HepG2 (cell line): Measurements from ENCODE around the gene TTLL4. TPM values are rescaled to one million over a fixed set of nuclear protein-coding genes. Genes with fewer than 3 reads are reported as not detected.

Source experiments
- ATAC-seq: fragments of 200-7000 bp; cut with Tn5 transposase; 3 replicates; pipeline ENCODE4 v1.9.1; 2020; ENCODE audit warnings: mild to moderate bottlenecking, moderate library complexity
- BruUV-seq: library from RNA; stranded (reverse); fragments of 400-500 nt; replicated peaks from 2 replicates; lab custom pipeline; 2021; lab: Mats Ljungman, UMichigan
- CTCF ChIA-PET: fragments of 300-600 bp; formaldehyde crosslinking; extraction: SDS; loops from one replicate; lab custom pipeline; 2021; ENCODE audit warnings: low total read pairs, inconsistent platforms, low intra/inter-chr PET ratio; lab: Yijun Ruan, JAX
- POLR2A ChIA-PET: fragments of 350-600 bp; sonication (Branson Sonifier 250); formaldehyde crosslinking; loops from one replicate; lab custom pipeline; 2020; ENCODE audit warnings: antibody characterized with exemption, inconsistent platforms; lab: Yijun Ruan, JAX
- DNase-seq: peaks from one replicate; pipeline ENCODE4 v3.0.0-alpha.2; 2015; ENCODE audit warnings: low spot score
- FAIRE-seq: peaks from 3 replicates; lab custom pipeline; 2011; peaks lifted over from hg19 to GRCh38; lab: Jason Lieb, UNC
- H2AFZ ChIP-seq: one replicate; pipeline ENCODE4 v1.6.1; 2011; ENCODE audit warnings: low read length, inconsistent platforms
- H3K27ac ChIP-seq: fragments of 300-600 bp; 3 replicates; pipeline ENCODE4 v1.8.0; 2011; ENCODE audit warnings: mixed run types, mild to moderate bottlenecking, mixed read lengths, low read length, inconsistent platforms; ENCODE audit not compliant: insufficient read depth; ENCODE audit errors: extremely low read length
- H3K27me3 ChIP-seq, 2 experiments: fragments of 200-600 bp in 1 of 2; 2 replicates in 1 of 2; 3 replicates in 1 of 2; pipeline versions ENCODE4 v1.6.0 to v1.8.0; 2011; ENCODE audit warnings: low read length in 2 of 2, mild to moderate bottlenecking in 2 of 2, moderate library complexity in 2 of 2, inconsistent platforms in 1 of 2; ENCODE audit not compliant: insufficient read depth in 2 of 2, control insufficient read depth in 1 of 2
- H3K36me3 ChIP-seq, 2 experiments: fragments of 200-600 bp in 1 of 2; replicated peaks in 1 of 2; 2 replicates in 1 of 2; 3 replicates in 1 of 2; pipeline versions ENCODE4 v1.5.1 to v1.8.0; 2011; ENCODE audit warnings: low read length in 2 of 2, inconsistent platforms in 1 of 2; ENCODE audit not compliant: insufficient read depth in 2 of 2, control insufficient read depth in 1 of 2
- H3K4me1 ChIP-seq: 2 replicates; pipeline ENCODE4 v1.5.1; 2012; ENCODE audit warnings: low read length, inconsistent platforms; ENCODE audit not compliant: insufficient read depth
- H3K4me2 ChIP-seq: 2 replicates; pipeline ENCODE4 v1.6.0; 2011; ENCODE audit warnings: low read depth, low read length, inconsistent platforms
- H3K4me3 ChIP-seq, 3 experiments: fragments of 200-600 bp in 1 of 3; sonication (generic), shearing (Covaris generic) in 1 of 3; replicated peaks in 1 of 3; 2 replicates each; pipeline ENCODE4 v1.5.1; 2011 to 2016; ENCODE audit warnings: low read length in 3 of 3, inconsistent platforms in 2 of 3, low read depth in 2 of 3, mild to moderate bottlenecking in 2 of 3, control low read depth in 1 of 3, mixed read lengths in 1 of 3; ENCODE audit not compliant: insufficient read depth in 1 of 3
- H3K79me2 ChIP-seq: one replicate; pipeline ENCODE4 v1.6.1; 2011; ENCODE audit warnings: low read length, inconsistent platforms; ENCODE audit not compliant: insufficient read depth
- H3K9ac ChIP-seq: 2 replicates; pipeline ENCODE4 v1.6.0; 2011; ENCODE audit warnings: mild to moderate bottlenecking, low read depth, low read length, inconsistent platforms; ENCODE audit not compliant: insufficient read depth
- H3K9me3 ChIP-seq: 2 replicates; pipeline ENCODE4 v1.5.1; 2012; ENCODE audit warnings: mild to moderate bottlenecking, low read length
- H4K20me1 ChIP-seq: 2 replicates; pipeline ENCODE4 v1.6.0; 2011; ENCODE audit warnings: inconsistent platforms, mild to moderate bottlenecking, low read length, moderate library complexity; ENCODE audit not compliant: insufficient read depth
- AHR ChIP-seq: IDR thresholded peaks from 2 replicates; pipeline ENCODE4 v1.6.1; 2018; ENCODE audit warnings: missing genetic modification reagents, missing compliant biosample characterization
- HINFP ChIP-seq: sonication (generic); formaldehyde crosslinking; IDR thresholded peaks from 2 replicates; pipeline ENCODE4 v1.4.0; 2020; ENCODE audit warnings: low read depth, mild to moderate bottlenecking, missing genetic modification reagents
- MTF1 ChIP-seq: sonication (generic); formaldehyde crosslinking; IDR thresholded peaks from 2 replicates; pipeline ENCODE4 v1.5.0; 2020; ENCODE audit warnings: missing genetic modification reagents
- TFAP4 ChIP-seq: sonication (generic); IDR thresholded peaks from 2 replicates; pipeline ENCODE4 v1.6.1; 2016; ENCODE audit warnings: low read depth, borderline replicate concordance
- ZNF710 ChIP-seq: sonication (generic); formaldehyde crosslinking; IDR thresholded peaks from 2 replicates; pipeline ENCODE4 v1.5.0; 2020; ENCODE audit warnings: mild to moderate bottlenecking, missing genetic modification reagents, borderline replicate concordance
- WGBS: methylation state at CpG from one replicate; pipeline ENCODE4 v1.1.6; 2017; ENCODE audit warnings: low lambda C conversion rate; 5-methylcytosine and 5-hydroxymethylcytosine counted together
- in situ Hi-C: cut with HindIII; loops from 2 replicates; pipeline ENCODE4 v1.10.0; 2017; ENCODE audit warnings: low pct_unique_long_range_greater_than_20kb; ENCODE audit not compliant: extremely low pct_ligation_motif_present
- intact Hi-C: fragments of 100-400 bp; cut with micrococcal nuclease; formaldehyde crosslinking; loops from one replicate; pipeline ENCODE4 v1.10.0; 2022; ENCODE audit not compliant: unreplicated experiment
- polyA plus RNA-seq, 8 experiments: library from polyadenylated mRNA; depleted of rRNA in 3 of 8; stranded (reverse) in 7 of 8; unstranded in 1 of 8; fragments of >200 nt; fragmentation: Illumina TruSeq in 4 of 8; extraction: Trizol in 4 of 8; gene quantifications; 2 replicates each; pipeline versions ENCODE4 v1.2.1 to v1.2.3, GENCODE V29; 2011 to 2016; ENCODE audit warnings: low read depth in 4 of 8, missing spikeins in 1 of 8, mixed read lengths in 1 of 8; ENCODE audit not compliant: insufficient read depth in 1 of 8
- total RNA-seq, 5 experiments: library from RNA; depleted of rRNA; stranded (reverse); fragments of >200 nt; fragmentation: Illumina TruSeq; extraction: Trizol; gene quantifications; 2 replicates each; pipeline ENCODE4 v1.2.3, GENCODE V29; 2016; ENCODE audit warnings: low read depth in 1 of 5
- TF ChIP-seq, protein P1 (sequence below): sonication (generic); formaldehyde crosslinking; IDR thresholded peaks from 2 replicates; pipeline ENCODE4 v1.5.0; 2020; ENCODE audit warnings: mild to moderate bottlenecking, missing genetic modification reagents
- TF ChIP-seq, protein P2 (sequence below): sonication (generic); formaldehyde crosslinking; IDR thresholded peaks from 2 replicates; pipeline ENCODE4 v1.8.0; 2022; ENCODE audit warnings: mild to moderate bottlenecking, missing genetic modification reagents, moderate library complexity
- TF ChIP-seq, protein P3 (sequence below): sonication (generic); formaldehyde crosslinking; IDR thresholded peaks from 2 replicates; pipeline ENCODE4 v1.4.0; 2020; ENCODE audit warnings: mild to moderate bottlenecking, missing genetic modification reagents

TTLL4 gene
- total and polyA plus RNA-seq, 2 of the 13 experiments (the other 11 are each of a cell fraction or from before 2014, with no cell fraction given) = 77.5 to 84.6 TPM

- H3K4me3 ChIP-seq = no peak overlapping the region
- in situ Hi-C loops (loop anchor here (25.0 kb wide), 1 partner anchor 94 kb away; the partner anchor contains the start of gene PRKAG3), intact Hi-C loops (no loop called here)
- peaks cover 40% of the 10 kb centered on the region for H3K4me1 ChIP-seq
- TF ChIP-seq, protein P1, sequence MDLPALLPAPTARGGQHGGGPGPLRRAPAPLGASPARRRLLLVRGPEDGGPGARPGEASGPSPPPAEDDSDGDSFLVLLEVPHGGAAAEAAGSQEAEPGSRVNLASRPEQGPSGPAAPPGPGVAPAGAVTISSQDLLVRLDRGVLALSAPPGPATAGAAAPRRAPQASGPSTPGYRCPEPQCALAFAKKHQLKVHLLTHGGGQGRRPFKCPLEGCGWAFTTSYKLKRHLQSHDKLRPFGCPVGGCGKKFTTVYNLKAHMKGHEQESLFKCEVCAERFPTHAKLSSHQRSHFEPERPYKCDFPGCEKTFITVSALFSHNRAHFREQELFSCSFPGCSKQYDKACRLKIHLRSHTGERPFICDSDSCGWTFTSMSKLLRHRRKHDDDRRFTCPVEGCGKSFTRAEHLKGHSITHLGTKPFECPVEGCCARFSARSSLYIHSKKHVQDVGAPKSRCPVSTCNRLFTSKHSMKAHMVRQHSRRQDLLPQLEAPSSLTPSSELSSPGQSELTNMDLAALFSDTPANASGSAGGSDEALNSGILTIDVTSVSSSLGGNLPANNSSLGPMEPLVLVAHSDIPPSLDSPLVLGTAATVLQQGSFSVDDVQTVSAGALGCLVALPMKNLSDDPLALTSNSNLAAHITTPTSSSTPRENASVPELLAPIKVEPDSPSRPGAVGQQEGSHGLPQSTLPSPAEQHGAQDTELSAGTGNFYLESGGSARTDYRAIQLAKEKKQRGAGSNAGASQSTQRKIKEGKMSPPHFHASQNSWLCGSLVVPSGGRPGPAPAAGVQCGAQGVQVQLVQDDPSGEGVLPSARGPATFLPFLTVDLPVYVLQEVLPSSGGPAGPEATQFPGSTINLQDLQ = no peak
- TF ChIP-seq MTF1 (no peak), HINFP (no peak), AHR (CRISPR knock-in tag) (no peak), TFAP4 (no peak), ZNF710 (CRISPR knock-in tag) (no peak)
- TF ChIP-seq, protein P2, sequence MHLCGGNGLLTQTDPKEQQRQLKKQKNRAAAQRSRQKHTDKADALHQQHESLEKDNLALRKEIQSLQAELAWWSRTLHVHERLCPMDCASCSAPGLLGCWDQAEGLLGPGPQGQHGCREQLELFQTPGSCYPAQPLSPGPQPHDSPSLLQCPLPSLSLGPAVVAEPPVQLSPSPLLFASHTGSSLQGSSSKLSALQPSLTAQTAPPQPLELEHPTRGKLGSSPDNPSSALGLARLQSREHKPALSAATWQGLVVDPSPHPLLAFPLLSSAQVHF (CRISPR knock-in tag) = no peak
- TF ChIP-seq, protein P3, sequence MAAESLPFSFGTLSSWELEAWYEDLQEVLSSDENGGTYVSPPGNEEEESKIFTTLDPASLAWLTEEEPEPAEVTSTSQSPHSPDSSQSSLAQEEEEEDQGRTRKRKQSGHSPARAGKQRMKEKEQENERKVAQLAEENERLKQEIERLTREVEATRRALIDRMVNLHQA (CRISPR knock-in tag) = no peak
- H3K9me3 ChIP-seq = no peaks in the 10 kb centered on the region
- CTCF ChIA-PET = no interaction called here
- POLR2A ChIA-PET = interaction anchor here (1.1 kb wide), 1 partner anchor 13 kb away, joined by 5 read pairs; no protein-coding TSS in a partner anchor
- H3K27ac ChIP-seq = no peak overlapping the region
- H4K20me1 ChIP-seq = no peaks in the 10 kb centered on the region
- 94% methylated on average over 6 of the region's 6 CpGs for WGBS
- no peak for ATAC-seq
- peaks cover 36 to 68% of the 10 kb centered on the region in 2 experiments for H3K36me3 ChIP-seq
- no peak overlapping the region for H2AFZ ChIP-seq
- H3K4me2 ChIP-seq = no peak overlapping the region
- no peaks in the 10 kb centered on the region for H3K27me3 ChIP-seq
- no peak overlapping the region for H3K9ac ChIP-seq
- peaks cover 17% of the 10 kb centered on the region for H3K79me2 ChIP-seq
- DNase-seq = no peak
- BruUV-seq = no TSS peak
- FAIRE-seq = no peak
Measured at GRCh38 chr2:218743068-218743467, 32.4 kb downstream of the TTLL4 start.
